HepG2 (cell line): ENCODE results near the gene BAMBI. TPM values are rescaled to one million over a fixed set of nuclear protein-coding genes. Genes with fewer than 3 reads are reported as not detected.

ENCODE experiments used
- ARNTL ChIP-seq: sonication (generic); formaldehyde crosslinking; IDR thresholded peaks from 2 replicates; pipeline ENCODE4 v1.4.0; 2020; ENCODE audit warnings: mild to moderate bottlenecking, missing genetic modification reagents
- CTCF ChIP-seq: sonication (generic); formaldehyde crosslinking; IDR thresholded peaks from 2 replicates; pipeline ENCODE4 v1.5.0; 2020; ENCODE audit warnings: mild to moderate bottlenecking, missing genetic modification reagents, moderate library complexity
- HES4 ChIP-seq: sonication (generic); formaldehyde crosslinking; IDR thresholded peaks from 2 replicates; pipeline ENCODE4 v1.9.0; 2021; ENCODE audit warnings: mild to moderate bottlenecking, missing genetic modification reagents, borderline replicate concordance
- KLF16 ChIP-seq, 2 experiments: sonication (generic) in 1 of 2; formaldehyde crosslinking in 1 of 2; IDR thresholded peaks; 2 replicates each; pipeline versions ENCODE4 v1.6.1 to v1.8.0; 2016 to 2023; ENCODE audit warnings: missing genetic modification reagents in 2 of 2, missing compliant biosample characterization in 1 of 2
- MED1 ChIP-seq: sonication (generic); formaldehyde crosslinking; IDR thresholded peaks from 2 replicates; pipeline ENCODE4 v1.4.0; 2020; ENCODE audit warnings: missing genetic modification reagents
- NONO ChIP-seq, 2 experiments: fragments of 450-650 bp in 1 of 2; sonication (generic) in 1 of 2; formaldehyde crosslinking in 1 of 2; IDR thresholded peaks in 1 of 2; conservative IDR thresholded peaks in 1 of 2; 2 replicates each; pipeline versions ENCODE4 v1.6.1 to v1.8.0; 2017 to 2022; ENCODE audit warnings: mild to moderate bottlenecking in 1 of 2, missing genetic modification reagents in 1 of 2, moderate library complexity in 1 of 2
- RARA ChIP-seq: IDR thresholded peaks from 2 replicates; pipeline ENCODE4 v1.6.1; 2016; ENCODE audit warnings: missing genetic modification reagents, missing compliant biosample characterization
- TFDP1 ChIP-seq: IDR thresholded peaks from 2 replicates; pipeline ENCODE4 v1.6.1; 2016; ENCODE audit warnings: missing compliant biosample characterization, missing genetic modification reagents, borderline replicate concordance
- ZKSCAN8 ChIP-seq: IDR thresholded peaks from 2 replicates; pipeline ENCODE4 v1.6.1; 2016; ENCODE audit warnings: borderline replicate concordance, missing genetic modification reagents, missing compliant biosample characterization
- ZNF546 ChIP-seq: sonication (generic); formaldehyde crosslinking; conservative IDR thresholded peaks from 2 replicates; pipeline ENCODE4 v1.8.1; 2023; ENCODE audit warnings: mild to moderate bottlenecking, missing genetic modification reagents
- ZNF777 ChIP-seq: sonication (generic); formaldehyde crosslinking; IDR thresholded peaks from 2 replicates; pipeline ENCODE4 v1.4.0; 2020; ENCODE audit warnings: missing genetic modification reagents
- ZNF83 ChIP-seq: sonication (generic); formaldehyde crosslinking; IDR thresholded peaks from 2 replicates; pipeline ENCODE4 v1.4.0; 2020; ENCODE audit warnings: missing genetic modification reagents, mild to moderate bottlenecking, borderline replicate concordance
- ZNF878 ChIP-seq: sonication (generic); formaldehyde crosslinking; IDR thresholded peaks from 2 replicates; pipeline ENCODE4 v1.8.1; 2023; ENCODE audit warnings: mild to moderate bottlenecking, missing genetic modification reagents, moderate library complexity
- polyA plus RNA-seq, 8 experiments: library from polyadenylated mRNA; depleted of rRNA in 3 of 8; stranded (reverse) in 7 of 8; unstranded in 1 of 8; fragments of >200 nt; fragmentation: Illumina TruSeq in 4 of 8; extraction: Trizol in 4 of 8; gene quantifications; 2 replicates each; pipeline versions ENCODE4 v1.2.1 to v1.2.3, GENCODE V29; 2011 to 2016; ENCODE audit warnings: low read depth in 4 of 8, missing spikeins in 1 of 8, mixed read lengths in 1 of 8; ENCODE audit not compliant: insufficient read depth in 1 of 8
- total RNA-seq, 5 experiments: library from RNA; depleted of rRNA; stranded (reverse); fragments of >200 nt; fragmentation: Illumina TruSeq; extraction: Trizol; gene quantifications; 2 replicates each; pipeline ENCODE4 v1.2.3, GENCODE V29; 2016; ENCODE audit warnings: low read depth in 1 of 5
- TF ChIP-seq, protein P1 (sequence below): sonication (generic); formaldehyde crosslinking; IDR thresholded peaks from 2 replicates; pipeline ENCODE4 v1.5.1; 2020; ENCODE audit warnings: mild to moderate bottlenecking, missing genetic modification reagents
- TF ChIP-seq, protein P2 (sequence below): sonication (generic); formaldehyde crosslinking; IDR thresholded peaks from 2 replicates; pipeline ENCODE4 v1.9.0; 2022; ENCODE audit warnings: missing genetic modification reagents, mild to moderate bottlenecking, borderline replicate concordance

Gene BAMBI
- total and polyA plus RNA-seq, 2 of the 13 experiments (the other 11 are each of a cell fraction or from before 2014, with no cell fraction given), result 12.0 to 23.6 TPM

- TF ChIP-seq, protein P1, sequence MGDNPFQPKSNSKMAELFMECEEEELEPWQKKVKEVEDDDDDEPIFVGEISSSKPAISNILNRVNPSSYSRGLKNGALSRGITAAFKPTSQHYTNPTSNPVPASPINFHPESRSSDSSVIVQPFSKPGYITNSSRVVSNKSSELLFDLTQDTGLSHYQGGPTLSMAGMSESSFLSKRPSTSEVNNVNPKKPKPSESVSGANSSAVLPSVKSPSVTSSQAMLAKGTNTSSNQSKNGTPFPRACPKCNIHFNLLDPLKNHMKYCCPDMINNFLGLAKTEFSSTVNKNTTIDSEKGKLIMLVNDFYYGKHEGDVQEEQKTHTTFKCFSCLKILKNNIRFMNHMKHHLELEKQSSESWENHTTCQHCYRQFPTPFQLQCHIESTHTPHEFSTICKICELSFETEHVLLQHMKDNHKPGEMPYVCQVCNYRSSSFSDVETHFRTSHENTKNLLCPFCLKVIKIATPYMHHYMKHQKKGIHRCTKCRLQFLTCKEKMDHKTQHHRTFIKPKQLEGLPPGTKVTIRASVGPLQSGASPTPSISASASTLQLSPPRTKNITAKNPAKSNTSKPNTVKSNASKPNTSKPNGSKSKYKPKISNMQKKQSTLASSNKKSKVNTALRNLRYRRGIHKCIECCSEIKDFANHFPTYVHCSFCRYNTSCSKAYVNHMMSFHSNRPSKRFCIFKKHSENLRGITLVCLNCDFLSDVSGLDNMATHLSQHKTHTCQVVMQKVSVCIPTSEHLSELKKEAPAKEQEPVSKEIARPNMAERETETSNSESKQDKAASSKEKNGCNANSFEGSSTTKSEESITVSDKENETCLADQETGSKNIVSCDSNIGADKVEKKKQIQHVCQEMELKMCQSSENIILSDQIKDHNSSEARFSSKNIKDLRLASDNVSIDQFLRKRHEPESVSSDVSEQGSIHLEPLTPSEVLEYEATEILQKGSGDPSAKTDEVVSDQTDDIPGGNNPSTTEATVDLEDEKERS (CRISPR knock-in tag), result 0 out of 2 replicates have a peak, but pooled peaks have one; percentile 41
- TF ChIP-seq CTCF (peak; percentile 73), NONO (IDR thresholded peaks at IDR 0.05) (no peak), NONO (CRISPR knock-in tag; conservative IDR thresholded peaks at IDR 0.05) (peak; percentile 41; the same call in 1 of the 2 replicates), ZNF777 (CRISPR knock-in tag) (peak; percentile 22), ARNTL (CRISPR knock-in tag) (no peak; the same call in 1 of the 2 replicates), ZNF83 (CRISPR knock-in tag) (peak; percentile 48; the same call in 1 of the 2 replicates), RARA (CRISPR knock-in tag) (peak; percentile 22), TFDP1 (peak; percentile 43; the same call in 1 of the 2 replicates), MED1 (CRISPR knock-in tag) (peak; percentile 54; the same call in 1 of the 2 replicates), ZNF546 (CRISPR knock-in tag) (peak; percentile 54), ZNF878 (CRISPR knock-in tag) (0 out of 2 replicates have a peak, but pooled peaks have one; percentile 64), HES4 (CRISPR knock-in tag) (peak; percentile 51; the same call in 1 of the 2 replicates), KLF16 (CRISPR knock-in tag; IDR thresholded peaks at IDR 0.05) (peak in 1 of 2 experiments; percentile 30; a peak in 1 of 4 replicates), ZKSCAN8 (CRISPR knock-in tag) (0 out of 2 replicates have a peak, but pooled peaks have one; percentile 23)
- TF ChIP-seq, protein P2, sequence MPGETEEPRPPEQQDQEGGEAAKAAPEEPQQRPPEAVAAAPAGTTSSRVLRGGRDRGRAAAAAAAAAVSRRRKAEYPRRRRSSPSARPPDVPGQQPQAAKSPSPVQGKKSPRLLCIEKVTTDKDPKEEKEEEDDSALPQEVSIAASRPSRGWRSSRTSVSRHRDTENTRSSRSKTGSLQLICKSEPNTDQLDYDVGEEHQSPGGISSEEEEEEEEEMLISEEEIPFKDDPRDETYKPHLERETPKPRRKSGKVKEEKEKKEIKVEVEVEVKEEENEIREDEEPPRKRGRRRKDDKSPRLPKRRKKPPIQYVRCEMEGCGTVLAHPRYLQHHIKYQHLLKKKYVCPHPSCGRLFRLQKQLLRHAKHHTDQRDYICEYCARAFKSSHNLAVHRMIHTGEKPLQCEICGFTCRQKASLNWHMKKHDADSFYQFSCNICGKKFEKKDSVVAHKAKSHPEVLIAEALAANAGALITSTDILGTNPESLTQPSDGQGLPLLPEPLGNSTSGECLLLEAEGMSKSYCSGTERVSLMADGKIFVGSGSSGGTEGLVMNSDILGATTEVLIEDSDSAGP (CRISPR knock-in tag), result 0 out of 2 replicates have a peak, but pooled peaks have one; percentile 54
Measured at GRCh38 chr10:28676968-28677887, at the start of gene BAMBI (continued).
